Tibial artery (tissue), 4 donors: ENCODE data around the gene NDC1.

Source experiments
- DNase-seq, 2 donors: peaks; one replicate each; pipeline ENCODE4 v3.0.0-alpha.2; 2019
- H3K27ac ChIP-seq, 2 donors: fragments of 200-600 bp; sonication (generic) in 1 of 2; 1 replicate in 1 of 2; 2 replicates in 1 of 2; pipeline ENCODE4 v1.5.1; 2018 to 2019; ENCODE audit warnings: mild to moderate bottlenecking in 1 of 2
- H3K27me3 ChIP-seq, 2 donors: fragments of 200-600 bp; sonication (generic) in 1 of 2; one replicate each; pipeline versions ENCODE4 v1.5.1 to v1.6.0; 2016 to 2019
- H3K36me3 ChIP-seq, 3 donors: fragments of 200-600 bp; sonication (generic) in 2 of 3; one replicate each; pipeline ENCODE4 v1.5.1; 2016 to 2019; ENCODE audit warnings: mild to moderate bottlenecking in 2 of 3
- H3K4me1 ChIP-seq, 4 donors: fragments of 200-600 bp; sonication (generic) in 2 of 4; 1 replicate in 3 of 4; 2 replicates in 1 of 4; pipeline ENCODE4 v1.5.1; 2016 to 2019
- H3K4me3 ChIP-seq, 2 donors: fragments of 200-600 bp; sonication (generic) in 1 of 2; 1 replicate in 1 of 2; 2 replicates in 1 of 2; pipeline ENCODE4 v1.5.1; 2018 to 2019; ENCODE audit warnings: mild to moderate bottlenecking in 2 of 2
- H3K9me3 ChIP-seq, 3 donors: fragments of 200-600 bp; sonication (generic) in 1 of 3; one replicate each; pipeline ENCODE4 v1.5.1; 2016 to 2019
- intact Hi-C: fragments of 100-400 bp; cut with DNase I; formaldehyde crosslinking; loops from one replicate; pipeline ENCODE4 v1.15.0; 2023; ENCODE audit warnings: low total_unique reads
- TF ChIP-seq, protein P1 (sequence below), 2 experiments: fragments of 200-600 bp in 1 of 2; fragments of 450-650 bp in 1 of 2; IDR thresholded peaks; one replicate each; pipeline ENCODE4 v1.5.1; 2017 to 2019; ENCODE audit warnings: antibody characterized with exemption in 2 of 2, mild to moderate bottlenecking in 1 of 2, moderate library complexity in 1 of 2

The NDC1 gene

GRCh38 chr1:53799141-53799540 is 39.0 kb downstream of the NDC1 start:
- H3K27me3 ChIP-seq = no peaks in the 10 kb centered on the region
- peaks cover 27 to 54% (median 37%) of the 10 kb centered on the region in 3 donors for H3K36me3 ChIP-seq
- TF ChIP-seq, protein P1, sequence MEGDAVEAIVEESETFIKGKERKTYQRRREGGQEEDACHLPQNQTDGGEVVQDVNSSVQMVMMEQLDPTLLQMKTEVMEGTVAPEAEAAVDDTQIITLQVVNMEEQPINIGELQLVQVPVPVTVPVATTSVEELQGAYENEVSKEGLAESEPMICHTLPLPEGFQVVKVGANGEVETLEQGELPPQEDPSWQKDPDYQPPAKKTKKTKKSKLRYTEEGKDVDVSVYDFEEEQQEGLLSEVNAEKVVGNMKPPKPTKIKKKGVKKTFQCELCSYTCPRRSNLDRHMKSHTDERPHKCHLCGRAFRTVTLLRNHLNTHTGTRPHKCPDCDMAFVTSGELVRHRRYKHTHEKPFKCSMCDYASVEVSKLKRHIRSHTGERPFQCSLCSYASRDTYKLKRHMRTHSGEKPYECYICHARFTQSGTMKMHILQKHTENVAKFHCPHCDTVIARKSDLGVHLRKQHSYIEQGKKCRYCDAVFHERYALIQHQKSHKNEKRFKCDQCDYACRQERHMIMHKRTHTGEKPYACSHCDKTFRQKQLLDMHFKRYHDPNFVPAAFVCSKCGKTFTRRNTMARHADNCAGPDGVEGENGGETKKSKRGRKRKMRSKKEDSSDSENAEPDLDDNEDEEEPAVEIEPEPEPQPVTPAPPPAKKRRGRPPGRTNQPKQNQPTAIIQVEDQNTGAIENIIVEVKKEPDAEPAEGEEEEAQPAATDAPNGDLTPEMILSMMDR (IDR thresholded peaks at IDR 0.05) = no peak
- intact Hi-C loops = no loop called here
- no peaks in the 10 kb centered on the region for H3K9me3 ChIP-seq
- no peak overlapping the region for H3K4me3 ChIP-seq
- H3K27ac ChIP-seq = no peak overlapping the region
- DNase-seq = no peak
- H3K4me1 ChIP-seq = no peaks in the 10 kb centered on the region

- Histone ChIP-seq H3K36me3 (peaks cover 14 to 59% (median 25%) of the 10 kb centered on the region in 3 donors), H3K27me3 (no peaks in the 10 kb centered on the region), H3K9me3 (no peaks in the 10 kb centered on the region), H3K4me3 (no peak overlapping the region), H3K4me1 (no peaks in the 10 kb centered on the region), H3K27ac (no peak overlapping the region)
- intact Hi-C loops = no loop called here
- DNase-seq = no peak
- TF ChIP-seq, protein P1 (IDR thresholded peaks at IDR 0.05) = no peak
These were observed 45.3 kb downstream of the NDC1 start for GRCh38 chr1:53792806-53793205.

- H3K4me3 ChIP-seq = no peak overlapping the region
- H3K36me3 ChIP-seq = peaks cover 24 to 88% (median 39%) of the 10 kb centered on the region in 3 donors
- no peaks in the 10 kb centered on the region for H3K9me3 ChIP-seq
- intact Hi-C loops = no loop called here
- TF ChIP-seq, protein P1 (IDR thresholded peaks at IDR 0.05) = no peak
- DNase-seq = no peak
- no peak overlapping the region for H3K27ac ChIP-seq
- H3K27me3 ChIP-seq = no peaks in the 10 kb centered on the region
- no peaks in the 10 kb centered on the region for H3K4me1 ChIP-seq
These were observed 50.4 kb downstream of the NDC1 start for GRCh38 chr1:53787655-53788054.

GRCh38 chr1:53783056-53783455 is 55.0 kb downstream of the NDC1 start:
- DNase-seq = no peak
- no peaks in the 10 kb centered on the region for H3K4me1 ChIP-seq
- no peak overlapping the region for H3K4me3 ChIP-seq
- intact Hi-C loops = no loop called here
- TF ChIP-seq, protein P1 (IDR thresholded peaks at IDR 0.05) = no peak
- H3K9me3 ChIP-seq = no peaks in the 10 kb centered on the region
- H3K36me3 ChIP-seq = peaks cover 18 to 60% (median 28%) of the 10 kb centered on the region in 3 donors
- H3K27me3 ChIP-seq = no peaks in the 10 kb centered on the region
- H3K27ac ChIP-seq = no peak overlapping the region

GRCh38 chr1:53781654-53782053 is 56.4 kb downstream of the NDC1 start:
- TF ChIP-seq, protein P1 (IDR thresholded peaks at IDR 0.05) = no peak
- Histone ChIP-seq H3K9me3 (no peaks in the 10 kb centered on the region), H3K27ac (no peak overlapping the region), H3K36me3 (peaks cover 21 to 60% (median 35%) of the 10 kb centered on the region in 3 donors), H3K27me3 (no peaks in the 10 kb centered on the region), H3K4me3 (no peak overlapping the region), H3K4me1 (no peaks in the 10 kb centered on the region)
- DNase-seq = no peak
- intact Hi-C loops = no loop called here

GRCh38 chr1:53777272-53777671 is 60.8 kb downstream of the NDC1 start:
- Histone ChIP-seq H3K27me3 (no peaks in the 10 kb centered on the region), H3K9me3 (no peaks in the 10 kb centered on the region), H3K4me1 (no peaks in the 10 kb centered on the region), H3K4me3 (no peak overlapping the region), H3K36me3 (peaks cover 12 to 23% (median 13%) of the 10 kb centered on the region in 3 donors), H3K27ac (no peak overlapping the region)
- TF ChIP-seq, protein P1 (IDR thresholded peaks at IDR 0.05) = no peak
- intact Hi-C loops = no loop called here
- DNase-seq = no peak
